Neural cell (in vitro differentiated cells): ENCODE results near the gene CNOT2.

ENCODE experiments used
- EP300 ChIP-seq: fragments of 450-650 bp; conservative IDR thresholded peaks from 2 replicates; pipeline ENCODE4 v1.6.1; 2014; ENCODE audit warnings: antibody characterized with exemption, mild to moderate bottlenecking, moderate library complexity; ENCODE audit not compliant: poor library complexity, severe bottlenecking
- EZH2 ChIP-seq: fragments of 200-600, 300-800 bp; shearing (Covaris generic), sonication (generic); IDR thresholded peaks from 2 replicates; pipeline ENCODE4 v1.6.1; 2014; ENCODE audit warnings: antibody characterized with exemption, low read length, borderline replicate concordance, mild to moderate bottlenecking; ENCODE audit not compliant: insufficient read depth, poor library complexity, severe bottlenecking
- POLR2AphosphoS5 ChIP-seq: IDR thresholded peaks from 2 replicates; pipeline ENCODE4 v1.6.1; 2012
- RAD21 ChIP-seq: fragments of 450-650 bp; conservative IDR thresholded peaks from 2 replicates; pipeline ENCODE4 v1.6.1; 2014; ENCODE audit warnings: antibody characterized with exemption, mild to moderate bottlenecking, moderate library complexity
- TAF1 ChIP-seq: IDR thresholded peaks from 2 replicates; pipeline ENCODE4 v1.6.1; 2012; ENCODE audit warnings: low read depth
- TF ChIP-seq, protein P1 (sequence below): fragments of 450-650 bp; IDR thresholded peaks from 2 replicates; pipeline ENCODE4 v1.5.1; 2014; ENCODE audit warnings: antibody characterized with exemption, mild to moderate bottlenecking, moderate library complexity; ENCODE audit not compliant: poor library complexity, severe bottlenecking
- TF ChIP-seq, protein P2 (sequence below): IDR thresholded peaks from 2 replicates; pipeline ENCODE4 v1.6.1; 2012; ENCODE audit warnings: borderline replicate concordance

DNA sequence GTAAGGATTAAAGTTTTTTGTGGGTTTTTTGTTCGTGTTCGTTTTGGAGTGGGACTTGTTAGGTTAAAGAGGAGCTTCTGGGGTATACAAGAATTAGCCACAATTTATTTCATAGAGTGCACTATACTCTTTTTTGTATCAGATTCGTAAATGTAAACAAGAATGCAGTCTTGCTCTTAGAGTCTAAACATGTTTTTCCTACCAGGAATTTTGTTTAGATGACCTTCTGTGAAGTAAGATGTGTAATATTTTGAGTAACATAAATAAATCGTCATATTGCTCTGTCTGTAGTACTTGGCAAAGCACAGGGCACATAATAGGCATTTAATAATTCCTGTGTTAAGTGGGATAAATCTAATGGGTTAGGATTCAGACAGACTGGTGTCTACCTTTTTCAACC is 9.6 kb downstream of the CNOT2 start:
- TF ChIP-seq, protein P1, sequence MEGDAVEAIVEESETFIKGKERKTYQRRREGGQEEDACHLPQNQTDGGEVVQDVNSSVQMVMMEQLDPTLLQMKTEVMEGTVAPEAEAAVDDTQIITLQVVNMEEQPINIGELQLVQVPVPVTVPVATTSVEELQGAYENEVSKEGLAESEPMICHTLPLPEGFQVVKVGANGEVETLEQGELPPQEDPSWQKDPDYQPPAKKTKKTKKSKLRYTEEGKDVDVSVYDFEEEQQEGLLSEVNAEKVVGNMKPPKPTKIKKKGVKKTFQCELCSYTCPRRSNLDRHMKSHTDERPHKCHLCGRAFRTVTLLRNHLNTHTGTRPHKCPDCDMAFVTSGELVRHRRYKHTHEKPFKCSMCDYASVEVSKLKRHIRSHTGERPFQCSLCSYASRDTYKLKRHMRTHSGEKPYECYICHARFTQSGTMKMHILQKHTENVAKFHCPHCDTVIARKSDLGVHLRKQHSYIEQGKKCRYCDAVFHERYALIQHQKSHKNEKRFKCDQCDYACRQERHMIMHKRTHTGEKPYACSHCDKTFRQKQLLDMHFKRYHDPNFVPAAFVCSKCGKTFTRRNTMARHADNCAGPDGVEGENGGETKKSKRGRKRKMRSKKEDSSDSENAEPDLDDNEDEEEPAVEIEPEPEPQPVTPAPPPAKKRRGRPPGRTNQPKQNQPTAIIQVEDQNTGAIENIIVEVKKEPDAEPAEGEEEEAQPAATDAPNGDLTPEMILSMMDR, result no peak
- TF ChIP-seq POLR2AphosphoS5 (no peak), EP300 (no peak), EZH2 (no peak), TAF1 (no peak), RAD21 (no peak)
- TF ChIP-seq, protein P2, sequence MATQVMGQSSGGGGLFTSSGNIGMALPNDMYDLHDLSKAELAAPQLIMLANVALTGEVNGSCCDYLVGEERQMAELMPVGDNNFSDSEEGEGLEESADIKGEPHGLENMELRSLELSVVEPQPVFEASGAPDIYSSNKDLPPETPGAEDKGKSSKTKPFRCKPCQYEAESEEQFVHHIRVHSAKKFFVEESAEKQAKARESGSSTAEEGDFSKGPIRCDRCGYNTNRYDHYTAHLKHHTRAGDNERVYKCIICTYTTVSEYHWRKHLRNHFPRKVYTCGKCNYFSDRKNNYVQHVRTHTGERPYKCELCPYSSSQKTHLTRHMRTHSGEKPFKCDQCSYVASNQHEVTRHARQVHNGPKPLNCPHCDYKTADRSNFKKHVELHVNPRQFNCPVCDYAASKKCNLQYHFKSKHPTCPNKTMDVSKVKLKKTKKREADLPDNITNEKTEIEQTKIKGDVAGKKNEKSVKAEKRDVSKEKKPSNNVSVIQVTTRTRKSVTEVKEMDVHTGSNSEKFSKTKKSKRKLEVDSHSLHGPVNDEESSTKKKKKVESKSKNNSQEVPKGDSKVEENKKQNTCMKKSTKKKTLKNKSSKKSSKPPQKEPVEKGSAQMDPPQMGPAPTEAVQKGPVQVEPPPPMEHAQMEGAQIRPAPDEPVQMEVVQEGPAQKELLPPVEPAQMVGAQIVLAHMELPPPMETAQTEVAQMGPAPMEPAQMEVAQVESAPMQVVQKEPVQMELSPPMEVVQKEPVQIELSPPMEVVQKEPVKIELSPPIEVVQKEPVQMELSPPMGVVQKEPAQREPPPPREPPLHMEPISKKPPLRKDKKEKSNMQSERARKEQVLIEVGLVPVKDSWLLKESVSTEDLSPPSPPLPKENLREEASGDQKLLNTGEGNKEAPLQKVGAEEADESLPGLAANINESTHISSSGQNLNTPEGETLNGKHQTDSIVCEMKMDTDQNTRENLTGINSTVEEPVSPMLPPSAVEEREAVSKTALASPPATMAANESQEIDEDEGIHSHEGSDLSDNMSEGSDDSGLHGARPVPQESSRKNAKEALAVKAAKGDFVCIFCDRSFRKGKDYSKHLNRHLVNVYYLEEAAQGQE, result no peak
